HepG2 (cell line): Measurements from ENCODE around the gene TMEM63B. TPM values are rescaled to one million over a fixed set of nuclear protein-coding genes. Genes with fewer than 3 reads are reported as not detected.

Experiments used
- ELF3 ChIP-seq: IDR thresholded peaks from 2 replicates; pipeline ENCODE4 v1.6.1; 2016; ENCODE audit warnings: missing genetic modification reagents, missing compliant biosample characterization
- SETDB1 ChIP-seq: sonication (generic); formaldehyde crosslinking; IDR thresholded peaks from 2 replicates; pipeline ENCODE4 v1.5.1; 2020; ENCODE audit warnings: missing genetic modification reagents, mild to moderate bottlenecking, borderline replicate concordance
- ZNF12 ChIP-seq: sonication (generic); formaldehyde crosslinking; IDR thresholded peaks from 2 replicates; pipeline ENCODE4 v1.5.0; 2020; ENCODE audit warnings: missing genetic modification reagents
- ZNF460 ChIP-seq: sonication (generic); formaldehyde crosslinking; IDR thresholded peaks from 2 replicates; pipeline ENCODE4 v1.5.1; 2020; ENCODE audit warnings: missing genetic modification reagents, mild to moderate bottlenecking, borderline replicate concordance
- polyA plus RNA-seq, 8 experiments: library from polyadenylated mRNA; depleted of rRNA in 3 of 8; stranded (reverse) in 7 of 8; unstranded in 1 of 8; fragments of >200 nt; fragmentation: Illumina TruSeq in 4 of 8; extraction: Trizol in 4 of 8; gene quantifications; 2 replicates each; pipeline versions ENCODE4 v1.2.1 to v1.2.3, GENCODE V29; 2011 to 2016; ENCODE audit warnings: low read depth in 4 of 8, missing spikeins in 1 of 8, mixed read lengths in 1 of 8; ENCODE audit not compliant: insufficient read depth in 1 of 8
- total RNA-seq, 5 experiments: library from RNA; depleted of rRNA; stranded (reverse); fragments of >200 nt; fragmentation: Illumina TruSeq; extraction: Trizol; gene quantifications; 2 replicates each; pipeline ENCODE4 v1.2.3, GENCODE V29; 2016; ENCODE audit warnings: low read depth in 1 of 5
- TF ChIP-seq, protein P1 (sequence below): sonication (generic); formaldehyde crosslinking; IDR thresholded peaks from 2 replicates; pipeline ENCODE4 v1.5.1; 2020; ENCODE audit warnings: mild to moderate bottlenecking, missing genetic modification reagents
- TF ChIP-seq, protein P2 (sequence below), 2 experiments: sonication (generic) in 1 of 2; formaldehyde crosslinking in 1 of 2; IDR thresholded peaks; 2 replicates each; pipeline versions ENCODE4 v1.6.1 to v1.9.0; 2014 to 2022; ENCODE audit warnings: antibody characterized with exemption in 1 of 2, borderline replicate concordance in 1 of 2, inconsistent platforms in 1 of 2, low read depth in 1 of 2, missing genetic modification reagents in 1 of 2
- TF ChIP-seq, protein P3 (sequence below): sonication (generic); formaldehyde crosslinking; IDR thresholded peaks from 2 replicates; pipeline ENCODE4 v1.5.1; 2020; ENCODE audit warnings: missing genetic modification reagents, mild to moderate bottlenecking, borderline replicate concordance
- TF ChIP-seq, protein P4 (sequence below): sonication (generic); formaldehyde crosslinking; IDR thresholded peaks from 2 replicates; pipeline ENCODE4 v1.4.0; 2020; ENCODE audit warnings: missing genetic modification reagents
- TF ChIP-seq, protein P5 (sequence below): sonication (generic); formaldehyde crosslinking; IDR thresholded peaks from 2 replicates; pipeline ENCODE4 v1.5.1; 2020; ENCODE audit warnings: missing genetic modification reagents, mild to moderate bottlenecking, borderline replicate concordance
- TF ChIP-seq, protein P6 (sequence below): sonication (generic); formaldehyde crosslinking; IDR thresholded peaks from 2 replicates; pipeline ENCODE4 v1.4.0; 2020; ENCODE audit warnings: mild to moderate bottlenecking, low read depth, missing genetic modification reagents

Gene TMEM63B
- total and polyA plus RNA-seq, 2 of the 13 experiments (the other 11 are each of a cell fraction or from before 2014, with no cell fraction given): 27.4 to 75.8 TPM

DNA sequence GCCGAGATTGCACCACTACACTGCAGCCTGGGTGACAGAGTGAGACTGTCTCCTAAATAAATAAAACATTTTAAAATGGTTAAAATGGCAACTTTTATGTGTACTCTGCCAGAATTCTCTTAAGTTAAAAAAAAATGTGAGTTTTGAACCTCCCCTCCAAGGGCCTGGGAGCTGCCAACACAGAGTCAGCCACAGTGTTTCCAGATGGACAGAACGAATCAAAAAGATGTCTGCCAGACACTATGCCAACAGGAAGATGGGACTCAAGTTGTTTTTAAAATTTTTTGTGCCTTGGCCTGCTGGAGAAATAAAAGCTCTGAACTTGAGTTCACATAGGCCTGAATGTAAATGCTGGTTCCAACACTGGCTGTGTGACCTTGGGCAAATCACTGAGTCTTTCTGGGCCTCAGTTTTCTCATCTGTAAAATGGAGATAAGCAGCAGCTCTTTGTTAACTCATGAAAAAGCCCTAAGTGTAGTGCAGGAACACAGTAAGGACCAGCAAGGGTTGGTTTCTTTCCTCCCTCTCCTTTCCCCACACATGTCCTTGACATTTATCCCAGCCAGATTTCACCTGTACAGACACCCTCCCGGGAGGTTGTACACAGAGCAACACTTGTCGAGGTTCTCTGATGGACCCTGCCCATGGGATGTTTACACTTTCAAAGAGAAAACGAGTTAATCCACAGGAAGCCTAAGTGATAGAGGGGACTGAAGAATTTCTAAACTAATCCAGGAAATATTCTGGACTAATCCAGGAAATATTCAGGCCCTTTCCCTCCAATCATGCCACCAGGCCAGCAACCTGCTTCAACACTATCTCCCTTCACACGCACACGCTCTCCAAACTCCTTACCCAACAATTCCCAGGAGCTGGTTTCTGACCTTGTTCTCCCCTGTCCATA is 35.1 kb upstream of the TMEM63B start (continued):
- TF ChIP-seq, protein P1, sequence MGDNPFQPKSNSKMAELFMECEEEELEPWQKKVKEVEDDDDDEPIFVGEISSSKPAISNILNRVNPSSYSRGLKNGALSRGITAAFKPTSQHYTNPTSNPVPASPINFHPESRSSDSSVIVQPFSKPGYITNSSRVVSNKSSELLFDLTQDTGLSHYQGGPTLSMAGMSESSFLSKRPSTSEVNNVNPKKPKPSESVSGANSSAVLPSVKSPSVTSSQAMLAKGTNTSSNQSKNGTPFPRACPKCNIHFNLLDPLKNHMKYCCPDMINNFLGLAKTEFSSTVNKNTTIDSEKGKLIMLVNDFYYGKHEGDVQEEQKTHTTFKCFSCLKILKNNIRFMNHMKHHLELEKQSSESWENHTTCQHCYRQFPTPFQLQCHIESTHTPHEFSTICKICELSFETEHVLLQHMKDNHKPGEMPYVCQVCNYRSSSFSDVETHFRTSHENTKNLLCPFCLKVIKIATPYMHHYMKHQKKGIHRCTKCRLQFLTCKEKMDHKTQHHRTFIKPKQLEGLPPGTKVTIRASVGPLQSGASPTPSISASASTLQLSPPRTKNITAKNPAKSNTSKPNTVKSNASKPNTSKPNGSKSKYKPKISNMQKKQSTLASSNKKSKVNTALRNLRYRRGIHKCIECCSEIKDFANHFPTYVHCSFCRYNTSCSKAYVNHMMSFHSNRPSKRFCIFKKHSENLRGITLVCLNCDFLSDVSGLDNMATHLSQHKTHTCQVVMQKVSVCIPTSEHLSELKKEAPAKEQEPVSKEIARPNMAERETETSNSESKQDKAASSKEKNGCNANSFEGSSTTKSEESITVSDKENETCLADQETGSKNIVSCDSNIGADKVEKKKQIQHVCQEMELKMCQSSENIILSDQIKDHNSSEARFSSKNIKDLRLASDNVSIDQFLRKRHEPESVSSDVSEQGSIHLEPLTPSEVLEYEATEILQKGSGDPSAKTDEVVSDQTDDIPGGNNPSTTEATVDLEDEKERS (CRISPR knock-in tag): peak; percentile 92
- TF ChIP-seq SETDB1 (CRISPR knock-in tag) (no peak), ZNF460 (CRISPR knock-in tag) (no peak; the same call in 1 of the 2 replicates), ELF3 (CRISPR knock-in tag) (peak; percentile 95), ZNF12 (peak; percentile 47; the same call in 1 of the 2 replicates)
- TF ChIP-seq, protein P2, sequence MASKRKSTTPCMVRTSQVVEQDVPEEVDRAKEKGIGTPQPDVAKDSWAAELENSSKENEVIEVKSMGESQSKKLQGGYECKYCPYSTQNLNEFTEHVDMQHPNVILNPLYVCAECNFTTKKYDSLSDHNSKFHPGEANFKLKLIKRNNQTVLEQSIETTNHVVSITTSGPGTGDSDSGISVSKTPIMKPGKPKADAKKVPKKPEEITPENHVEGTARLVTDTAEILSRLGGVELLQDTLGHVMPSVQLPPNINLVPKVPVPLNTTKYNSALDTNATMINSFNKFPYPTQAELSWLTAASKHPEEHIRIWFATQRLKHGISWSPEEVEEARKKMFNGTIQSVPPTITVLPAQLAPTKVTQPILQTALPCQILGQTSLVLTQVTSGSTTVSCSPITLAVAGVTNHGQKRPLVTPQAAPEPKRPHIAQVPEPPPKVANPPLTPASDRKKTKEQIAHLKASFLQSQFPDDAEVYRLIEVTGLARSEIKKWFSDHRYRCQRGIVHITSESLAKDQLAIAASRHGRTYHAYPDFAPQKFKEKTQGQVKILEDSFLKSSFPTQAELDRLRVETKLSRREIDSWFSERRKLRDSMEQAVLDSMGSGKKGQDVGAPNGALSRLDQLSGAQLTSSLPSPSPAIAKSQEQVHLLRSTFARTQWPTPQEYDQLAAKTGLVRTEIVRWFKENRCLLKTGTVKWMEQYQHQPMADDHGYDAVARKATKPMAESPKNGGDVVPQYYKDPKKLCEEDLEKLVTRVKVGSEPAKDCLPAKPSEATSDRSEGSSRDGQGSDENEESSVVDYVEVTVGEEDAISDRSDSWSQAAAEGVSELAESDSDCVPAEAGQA (IDR thresholded peaks at IDR 0.05; ENCODE audit: low read depth): no peak
- TF ChIP-seq, protein P2 (CRISPR knock-in tag; IDR thresholded peaks at IDR 0.05; ENCODE audit: borderline replicate concordance): no peak
- TF ChIP-seq, protein P3, sequence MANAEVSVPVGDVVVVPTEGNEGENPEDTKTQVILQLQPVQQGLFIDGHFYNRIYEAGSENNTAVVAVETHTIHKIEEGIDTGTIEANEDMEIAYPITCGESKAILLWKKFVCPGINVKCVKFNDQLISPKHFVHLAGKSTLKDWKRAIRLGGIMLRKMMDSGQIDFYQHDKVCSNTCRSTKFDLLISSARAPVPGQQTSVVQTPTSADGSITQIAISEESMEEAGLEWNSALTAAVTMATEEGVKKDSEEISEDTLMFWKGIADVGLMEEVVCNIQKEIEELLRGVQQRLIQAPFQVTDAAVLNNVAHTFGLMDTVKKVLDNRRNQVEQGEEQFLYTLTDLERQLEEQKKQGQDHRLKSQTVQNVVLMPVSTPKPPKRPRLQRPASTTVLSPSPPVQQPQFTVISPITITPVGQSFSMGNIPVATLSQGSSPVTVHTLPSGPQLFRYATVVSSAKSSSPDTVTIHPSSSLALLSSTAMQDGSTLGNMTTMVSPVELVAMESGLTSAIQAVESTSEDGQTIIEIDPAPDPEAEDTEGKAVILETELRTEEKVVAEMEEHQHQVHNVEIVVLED (CRISPR knock-in tag): 0 out of 2 replicates have a peak, but pooled peaks have one; percentile 22
- TF ChIP-seq, protein P4, sequence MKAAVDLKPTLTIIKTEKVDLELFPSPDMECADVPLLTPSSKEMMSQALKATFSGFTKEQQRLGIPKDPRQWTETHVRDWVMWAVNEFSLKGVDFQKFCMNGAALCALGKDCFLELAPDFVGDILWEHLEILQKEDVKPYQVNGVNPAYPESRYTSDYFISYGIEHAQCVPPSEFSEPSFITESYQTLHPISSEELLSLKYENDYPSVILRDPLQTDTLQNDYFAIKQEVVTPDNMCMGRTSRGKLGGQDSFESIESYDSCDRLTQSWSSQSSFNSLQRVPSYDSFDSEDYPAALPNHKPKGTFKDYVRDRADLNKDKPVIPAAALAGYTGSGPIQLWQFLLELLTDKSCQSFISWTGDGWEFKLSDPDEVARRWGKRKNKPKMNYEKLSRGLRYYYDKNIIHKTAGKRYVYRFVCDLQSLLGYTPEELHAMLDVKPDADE (CRISPR knock-in tag): no peak
- TF ChIP-seq, protein P5, sequence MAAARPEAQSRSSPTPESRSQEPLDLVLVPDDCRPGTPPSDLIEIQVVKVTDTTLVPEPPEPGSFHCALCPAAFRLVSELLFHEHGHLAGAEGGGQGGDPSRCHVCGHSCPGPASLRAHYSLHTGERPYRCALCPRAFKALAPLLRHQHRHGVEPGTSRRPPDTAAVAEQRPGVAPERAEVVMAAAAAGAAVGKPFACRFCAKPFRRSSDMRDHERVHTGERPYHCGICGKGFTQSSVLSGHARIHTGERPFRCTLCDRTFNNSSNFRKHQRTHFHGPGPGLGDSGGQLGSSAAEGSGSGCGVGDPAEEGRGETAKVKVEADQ (CRISPR knock-in tag): no peak; the same call in 1 of the 2 replicates
- TF ChIP-seq, protein P6, sequence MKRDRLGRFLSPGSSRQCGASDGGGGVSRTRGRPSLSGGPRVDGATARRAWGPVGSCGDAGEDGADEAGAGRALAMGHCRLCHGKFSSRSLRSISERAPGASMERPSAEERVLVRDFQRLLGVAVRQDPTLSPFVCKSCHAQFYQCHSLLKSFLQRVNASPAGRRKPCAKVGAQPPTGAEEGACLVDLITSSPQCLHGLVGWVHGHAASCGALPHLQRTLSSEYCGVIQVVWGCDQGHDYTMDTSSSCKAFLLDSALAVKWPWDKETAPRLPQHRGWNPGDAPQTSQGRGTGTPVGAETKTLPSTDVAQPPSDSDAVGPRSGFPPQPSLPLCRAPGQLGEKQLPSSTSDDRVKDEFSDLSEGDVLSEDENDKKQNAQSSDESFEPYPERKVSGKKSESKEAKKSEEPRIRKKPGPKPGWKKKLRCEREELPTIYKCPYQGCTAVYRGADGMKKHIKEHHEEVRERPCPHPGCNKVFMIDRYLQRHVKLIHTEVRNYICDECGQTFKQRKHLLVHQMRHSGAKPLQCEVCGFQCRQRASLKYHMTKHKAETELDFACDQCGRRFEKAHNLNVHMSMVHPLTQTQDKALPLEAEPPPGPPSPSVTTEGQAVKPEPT (CRISPR knock-in tag): 0 out of 2 replicates have a peak, but pooled peaks have one; percentile 48
